HT-29 (cell line): ENCODE results near the gene MXD3. TPM values are rescaled to one million over a fixed set of nuclear protein-coding genes. Genes with fewer than 3 reads are reported as not detected.

Experiments used
- DNase-seq: peaks from one replicate; pipeline ENCODE4 v3.0.0-alpha.2; 2015; ENCODE audit warnings: low spot score
- total RNA-seq: library from RNA; depleted of rRNA; stranded (reverse); fragments of >200 nt; shearing (Covaris generic); gene quantifications from 2 replicates; pipeline ENCODE4 v1.2.3, GENCODE V29; 2014

MXD3 gene
- total RNA-seq, 1 experiment from 2014 or later = 75.5 TPM

- DNase-seq = peak; percentile 78
Measured at GRCh38 chr5:177303121-177303924, 8.4 kb downstream of the MXD3 start, which contains the start of the genes PRELID1 and RAB24. Gene PRELID1 (plus strand): TSS chr5:177303799. CDS start chr5:177303986, 187 bp downstream. Gene RAB24 (minus strand): TSS chr5:177303719. CDS start chr5:177303288, 431 bp downstream.

GRCh38 chr5:177302354-177303110 is 9.2 kb downstream of the MXD3 start:
- DNase-seq = peak; percentile 30

- DNase-seq = peak; percentile 88
Measured at GRCh38 chr5:177301503-177302165, 10.1 kb downstream of the MXD3 start.

GRCh38 chr5:177300951-177301350 is 10.7 kb downstream of the MXD3 start:
- DNase-seq = no peak

GRCh38 chr5:177300236-177300880 is 11.3 kb downstream of the MXD3 start:
- no peak for DNase-seq

- DNase-seq = no peak
Measured at GRCh38 chr5:177299697-177300096, 12.0 kb downstream of the MXD3 start.

GRCh38 chr5:177297922-177298321 is 13.8 kb downstream of the MXD3 start:
- DNase-seq = no peak

GRCh38 chr5:177296581-177296980 is 15.1 kb downstream of the MXD3 start:
- DNase-seq = no peak

- DNase-seq = no peak
Measured at GRCh38 chr5:177295924-177296323, 15.8 kb downstream of the MXD3 start.

- DNase-seq = no peak
Measured at GRCh38 chr5:177294632-177295031, 17.1 kb downstream of the MXD3 start.

- no peak for DNase-seq
Measured at GRCh38 chr5:177293819-177294581, 17.7 kb downstream of the MXD3 start.

GRCh38 chr5:177291735-177292134 is 20.0 kb downstream of the MXD3 start:
- DNase-seq = no peak

GRCh38 chr5:177290816-177291596 is 20.7 kb downstream of the MXD3 start:
- no peak for DNase-seq

- DNase-seq = no peak
Measured at GRCh38 chr5:177288191-177288590, 23.5 kb downstream of the MXD3 start.

- no peak for DNase-seq
Measured at GRCh38 chr5:177276886-177277285, 34.8 kb downstream of the MXD3 start.

- DNase-seq = no peak
Measured at GRCh38 chr5:177275883-177276282, 35.8 kb downstream of the MXD3 start.

GRCh38 chr5:177271113-177271512 is 40.6 kb downstream of the MXD3 start:
- DNase-seq = no peak

- DNase-seq = no peak
Measured at GRCh38 chr5:177270653-177271052, 41.0 kb downstream of the MXD3 start.

- no peak for DNase-seq
Measured at GRCh38 chr5:177269976-177270375, 41.7 kb downstream of the MXD3 start.
